Measurements from ENCODE around the gene VIL1. TPM values are rescaled to one million over a fixed set of nuclear protein-coding genes. Genes with fewer than 3 reads are reported as not detected.

Gene VIL1
- total and polyA plus RNA-seq, 2 of the 4 experiments (the other 2 are of a cell fraction), result not detected

- Histone ChIP-seq H3K9ac (ENCODE audit: low read depth, low read length) (no peak overlapping the region), H3K9me3 (ENCODE audit: control insufficient read depth, insufficient read depth, low read length) (no peaks in the 10 kb centered on the region), H3K4me2 (ENCODE audit: low read depth, low read length) (no peak overlapping the region), H2AK5ac (ENCODE audit: low read depth, low read length) (no peak overlapping the region), H3K27me3 (ENCODE audit: control insufficient read depth, insufficient read depth, low read length) (peaks cover 11% of the 10 kb centered on the region), H2AFZ (replicated peaks; ENCODE audit: low read length, poor library complexity) (no peak overlapping the region), H4K5ac (ENCODE audit: low read depth, low read length) (no peak overlapping the region), H3K14ac (replicated peaks; ENCODE audit: low read depth, low read length) (no peak overlapping the region), H2AK9ac (replicated peaks; ENCODE audit: low read depth, low read length, poor library complexity) (no peak overlapping the region), H3K27ac (ENCODE audit: insufficient read depth, low read length) (no peak overlapping the region), H3K4me3 (ENCODE audit: insufficient read depth, low read depth, low read length) (no peak overlapping the region), H4K20me1 (ENCODE audit: insufficient read depth, low read length) (no peaks in the 10 kb centered on the region), H3K79me1 (ENCODE audit: low read depth in 1 of 2, low read length in 2 of 2) (no peaks in the 10 kb centered on the region), H3K18ac (ENCODE audit: low read depth, low read length) (no peak overlapping the region), H2BK20ac (ENCODE audit: low read depth, low read length) (no peak overlapping the region), H4K8ac (ENCODE audit: low read depth in 2 of 2, low read length in 2 of 2) (no peak overlapping the region), H3K9me1 (ENCODE audit: insufficient read depth, low read length) (no peaks in the 10 kb centered on the region; the same call in 1 of the 2 replicates), H2BK120ac (ENCODE audit: low read depth, low read length) (no peak overlapping the region), H2BK5ac (ENCODE audit: low read depth, low read length, poor library complexity, severe bottlenecking) (no peak overlapping the region), H3K23ac (ENCODE audit: low read depth, low read length) (no peak overlapping the region), H2BK15ac (ENCODE audit: low read depth, low read length) (no peak overlapping the region), H3K4me1 (ENCODE audit: control insufficient read depth, insufficient read depth, low read length) (no peaks in the 10 kb centered on the region), H3K56ac (ENCODE audit: extremely low read depth, insufficient read depth, low read length) (no peak overlapping the region), H3K4ac (ENCODE audit: low read depth, low read length) (no peak overlapping the region), H4K91ac (ENCODE audit: insufficient read depth, low read depth, low read length) (no peak overlapping the region), H3K36me3 (ENCODE audit: control insufficient read depth, insufficient read depth, low read length) (no peaks in the 10 kb centered on the region)
- dilution Hi-C loops (cut with HindIII; ENCODE audit: low sequenced_read_pairs, unreplicated experiment) (no loop called here), in situ Hi-C loops (cut with MboI; ENCODE audit: low sequenced_read_pairs) (no loop called here), intact Hi-C loops (cut with micrococcal nuclease) (no loop called here)
- ATAC-seq (ENCODE audit: low read depth), result no peak
- TF ChIP-seq MAFK (IDR thresholded peaks at IDR 0.05; ENCODE audit: low read depth, low read length) (no peak), USF2 (IDR thresholded peaks at IDR 0.05; ENCODE audit: low read depth, low read length) (no peak), MAZ (IDR thresholded peaks at IDR 0.05; ENCODE audit: borderline replicate concordance, low read depth, low read length) (no peak), FOS (IDR thresholded peaks at IDR 0.05; ENCODE audit: low read depth, low read length) (no peak), ELK1 (IDR thresholded peaks at IDR 0.05; ENCODE audit: borderline replicate concordance, low read depth, low read length) (no peak), RCOR1 (IDR thresholded peaks at IDR 0.05; ENCODE audit: insufficient replicate concordance, low read length) (no peak), BHLHE40 (IDR thresholded peaks at IDR 0.05; ENCODE audit: low read depth, low read length) (no peak), SMC3 (IDR thresholded peaks at IDR 0.05; ENCODE audit: low read depth, low read length) (no peak), NFE2L2 (IDR thresholded peaks at IDR 0.05; ENCODE audit: low read depth, low read length) (no peak), POLR2A (IDR thresholded peaks at IDR 0.05; ENCODE audit: low read depth, low read length) (no peak), RFX5 (IDR thresholded peaks at IDR 0.05; ENCODE audit: low read depth, low read length) (no peak), CHD1 (IDR thresholded peaks at IDR 0.05; ENCODE audit: low read depth, low read length) (no peak), CEBPB (IDR thresholded peaks at IDR 0.05; ENCODE audit: low read depth, low read length) (no peak), CTCF (conservative IDR thresholded peaks at IDR 0.05; ENCODE audit: low read depth, low read length) (no peak), MXI1 (IDR thresholded peaks at IDR 0.05; ENCODE audit: borderline replicate concordance, low read depth, low read length) (no peak)
- POLR2A ChIA-PET (ENCODE audit: unreplicated experiment), result no interaction called here
- CTCF ChIA-PET, result no interaction called here
- no TSS peak for BruUV-seq (replicated peaks)
- DNase-seq, result no peak
- 60% methylated on average over 1 of the region's 9 CpGs; no CpG with 5 or more reads in 1 of the 2 experiments for WGBS, 2 experiments (ENCODE audit: extremely low coverage in 2 of 2, insufficient read length in 1 of 2)
These were observed 4.7 kb downstream of the VIL1 start for GRCh38 chr2:218423584-218423983.
